HepG2 (cell line): ENCODE results near the gene PITRM1.

Experiments
- ARNT ChIP-seq: fragments of 450-650 bp; IDR thresholded peaks from 2 replicates; pipeline ENCODE4 v1.6.1; 2017
- CREB1 ChIP-seq, 2 experiments: fragments of 450-650 bp in 1 of 2; IDR thresholded peaks; 2 replicates each; pipeline ENCODE4 v1.6.1; 2016 to 2017; ENCODE audit warnings: control low read depth in 1 of 2, mild to moderate bottlenecking in 1 of 2, missing compliant biosample characterization in 1 of 2, missing genetic modification characterization in 1 of 2
- CTCF ChIP-seq: sonication (generic); formaldehyde crosslinking; IDR thresholded peaks from 2 replicates; pipeline ENCODE4 v1.5.0; 2020; ENCODE audit warnings: mild to moderate bottlenecking, missing genetic modification reagents, moderate library complexity
- EZH2 ChIP-seq: conservative IDR thresholded peaks from 2 replicates; pipeline ENCODE4 v1.6.1; 2012; ENCODE audit warnings: mild to moderate bottlenecking, low read depth, low read length, moderate library complexity
- FOXM1 ChIP-seq: sonication (generic); formaldehyde crosslinking; IDR thresholded peaks from 2 replicates; pipeline ENCODE4 v1.5.0; 2020; ENCODE audit warnings: missing genetic modification reagents
- HNRNPK ChIP-seq: fragments of 200-400 bp; formaldehyde crosslinking; IDR thresholded peaks from 2 replicates; pipeline ENCODE4 v1.6.1; 2018; ENCODE audit warnings: low read length, low read depth, moderate library complexity, mild to moderate bottlenecking; ENCODE audit not compliant: poor library complexity, severe bottlenecking
- NR0B2 ChIP-seq: sonication (generic); formaldehyde crosslinking; IDR thresholded peaks from 2 replicates; pipeline ENCODE4 v1.4.0; 2020; ENCODE audit warnings: mild to moderate bottlenecking, missing genetic modification reagents
- PAF1 ChIP-seq: IDR thresholded peaks from 2 replicates; pipeline ENCODE4 v1.6.1; 2016; ENCODE audit warnings: missing genetic modification reagents, missing compliant biosample characterization
- PATZ1 ChIP-seq: sonication (generic); formaldehyde crosslinking; IDR thresholded peaks from 2 replicates; pipeline ENCODE4 v1.4.0; 2020; ENCODE audit warnings: missing genetic modification reagents
- POLR2A ChIP-seq, 2 experiments: IDR thresholded peaks; 2 replicates each; pipeline ENCODE4 v1.6.1; 2011; ENCODE audit warnings: low read depth in 2 of 2, low read length in 2 of 2, mild to moderate bottlenecking in 1 of 2, moderate library complexity in 1 of 2; ENCODE audit not compliant: insufficient read depth in 1 of 2
- YY1 ChIP-seq: IDR thresholded peaks from 2 replicates; pipeline ENCODE4 v1.6.1; 2011; ENCODE audit warnings: low read length, low read depth, moderate library complexity, mild to moderate bottlenecking; ENCODE audit not compliant: insufficient read depth, insufficient replicate concordance
- ZNF496 ChIP-seq: sonication (generic); formaldehyde crosslinking; IDR thresholded peaks from 2 replicates; pipeline ENCODE4 v1.8.1; 2023; ENCODE audit warnings: mild to moderate bottlenecking, moderate library complexity, missing genetic modification reagents; ENCODE audit not compliant: insufficient replicate concordance
- ZNF530 ChIP-seq: sonication (generic); formaldehyde crosslinking; IDR thresholded peaks from 2 replicates; pipeline ENCODE4 v1.5.0; 2020; ENCODE audit warnings: low read depth, mild to moderate bottlenecking, missing genetic modification reagents
- ZNF674 ChIP-seq: sonication (generic); formaldehyde crosslinking; IDR thresholded peaks from 2 replicates; pipeline ENCODE4 v1.5.0; 2020; ENCODE audit warnings: low read depth, mild to moderate bottlenecking, missing genetic modification reagents

GRCh38 chr10:3103646-3104045 lies 68.9 kb downstream of the PITRM1 start:
- TF ChIP-seq CTCF (no peak), PATZ1 (CRISPR knock-in tag) (no peak), ZNF530 (CRISPR knock-in tag) (no peak), ARNT (no peak), POLR2A (IDR thresholded peaks at IDR 0.05; ENCODE audit: insufficient read depth in 1 of 2, low read depth in 2 of 2, low read length in 2 of 2) (no peak), NR0B2 (no peak), EZH2 (no peak), FOXM1 (CRISPR knock-in tag) (no peak), YY1 (no peak), CREB1 (IDR thresholded peaks at IDR 0.05) (no peak), CREB1 (CRISPR knock-in tag; IDR thresholded peaks at IDR 0.05) (no peak), ZNF496 (no peak), ZNF674 (CRISPR knock-in tag) (no peak), HNRNPK (no peak), PAF1 (CRISPR knock-in tag) (no peak)
